Activated CD4-positive, alpha-beta T cell treated with anti-CD3 and anti-CD28 coated beads for 24 hours (primary cell): Measurements from ENCODE around the gene TDRD10.
"Not testable (repeated sequence)": the region's sequence is repeated elsewhere in the genome, so short reads cannot be mapped to it uniquely, and the experiment has no call there.

ENCODE experiments used
- DNase-seq, 2 donors: peaks; one replicate each; pipeline ENCODE4 v3.0.0-alpha.2; 2020; ENCODE audit warnings: low read depth in 2 of 2

The TDRD10 gene

DNA sequence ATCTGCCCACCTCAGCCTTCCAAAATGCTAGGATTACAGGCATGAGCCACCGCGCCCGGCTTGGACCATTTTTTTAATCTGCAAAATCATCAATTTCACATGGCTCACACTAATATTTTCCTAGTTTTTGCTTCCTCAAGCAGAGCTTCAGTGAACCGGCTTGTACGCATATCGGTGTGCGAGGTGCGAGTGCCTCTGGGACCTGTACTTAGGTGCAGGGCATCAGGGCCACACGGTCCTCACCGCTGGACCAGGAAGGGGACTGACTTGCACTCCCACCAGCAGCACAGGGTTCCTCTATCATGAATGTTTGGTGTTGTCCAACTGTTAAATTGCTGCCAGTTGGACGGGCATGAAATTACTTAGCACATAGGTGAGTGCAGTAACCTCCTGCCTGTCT is 15.6 kb downstream of the TDRD10 start:
- DNase-seq = no peak

DNA sequence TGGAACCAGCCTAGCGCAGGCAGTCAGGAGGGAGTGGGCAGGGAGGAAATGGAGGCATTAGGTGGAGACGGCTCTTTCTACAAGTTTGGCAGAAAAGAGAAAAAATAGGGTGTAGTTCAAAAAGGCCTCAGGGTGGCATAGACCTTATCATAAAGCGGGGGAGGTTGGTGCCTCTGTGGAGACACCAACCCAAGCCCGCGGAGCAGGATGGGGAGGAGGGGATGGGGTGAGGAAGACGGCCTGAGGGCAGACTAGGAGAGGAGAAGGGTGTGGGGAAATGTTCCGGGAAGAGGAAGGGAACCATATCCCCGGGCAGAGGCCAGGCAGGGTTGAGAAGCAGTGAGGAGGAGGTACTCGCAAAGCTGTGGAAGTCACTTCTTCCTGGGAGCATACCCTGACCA is 17.6 kb downstream of the TDRD10 start:
- no peak for DNase-seq

DNA sequence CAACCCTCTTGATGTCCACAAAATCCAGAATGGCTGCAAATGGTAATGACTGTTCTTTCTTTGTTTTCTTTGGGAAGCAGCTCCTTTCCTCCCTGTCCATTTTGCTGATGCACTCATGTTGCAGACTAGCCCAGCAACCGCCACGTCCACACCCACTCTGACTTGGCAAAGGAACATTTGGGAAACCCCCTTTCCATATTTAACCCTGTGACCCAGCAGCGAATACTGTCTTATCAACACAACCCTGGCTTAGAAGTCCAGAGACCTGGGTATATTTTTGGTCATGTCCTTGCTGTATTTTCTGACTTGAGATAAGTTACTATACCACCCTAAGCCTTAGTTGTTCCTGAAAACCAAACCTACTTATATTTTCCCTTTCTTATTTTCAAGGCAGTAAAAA is 18.3 kb downstream of the TDRD10 start:
- DNase-seq = no peak

DNA sequence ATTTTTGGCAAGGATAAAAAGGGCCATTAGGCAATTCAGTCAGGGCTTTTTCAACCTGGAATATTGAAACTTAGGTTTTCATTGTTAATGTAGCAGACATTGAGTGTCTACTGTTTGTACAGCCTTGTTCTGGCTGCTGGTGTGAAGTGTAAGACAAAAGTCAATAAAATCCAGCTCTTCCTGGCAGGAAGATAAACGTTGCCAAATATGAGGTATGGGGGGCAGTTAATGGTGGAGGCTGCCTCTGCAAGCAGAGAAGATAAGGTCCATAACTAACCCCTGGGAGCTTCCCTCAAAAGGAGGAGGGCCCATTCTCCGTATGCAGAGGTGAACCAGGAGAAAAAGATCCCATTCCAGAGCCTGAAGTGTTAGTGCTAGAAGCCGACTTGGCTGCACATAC is 19.7 kb downstream of the TDRD10 start:
- DNase-seq = no peak

DNA sequence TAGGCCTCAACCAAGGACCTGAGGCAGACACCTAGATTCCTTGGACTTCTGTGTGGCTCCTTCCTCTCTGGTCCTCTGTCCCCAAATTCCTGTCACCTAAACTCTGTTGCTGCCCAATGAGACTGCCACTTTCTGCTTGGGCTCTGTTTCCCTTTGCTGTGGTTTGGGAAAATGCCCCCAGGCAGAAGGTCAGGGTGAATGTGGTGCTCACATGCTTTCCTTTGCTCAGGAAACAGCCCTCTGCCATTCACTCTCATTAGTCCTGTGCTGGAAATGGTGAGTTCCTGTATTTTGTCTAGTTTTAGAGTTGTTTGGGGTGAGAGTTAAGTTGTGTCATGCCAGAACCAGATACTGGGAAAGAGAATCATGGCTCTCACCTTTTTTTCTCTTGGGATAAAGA is 22.9 kb downstream of the TDRD10 start:
- no peak for DNase-seq

DNA sequence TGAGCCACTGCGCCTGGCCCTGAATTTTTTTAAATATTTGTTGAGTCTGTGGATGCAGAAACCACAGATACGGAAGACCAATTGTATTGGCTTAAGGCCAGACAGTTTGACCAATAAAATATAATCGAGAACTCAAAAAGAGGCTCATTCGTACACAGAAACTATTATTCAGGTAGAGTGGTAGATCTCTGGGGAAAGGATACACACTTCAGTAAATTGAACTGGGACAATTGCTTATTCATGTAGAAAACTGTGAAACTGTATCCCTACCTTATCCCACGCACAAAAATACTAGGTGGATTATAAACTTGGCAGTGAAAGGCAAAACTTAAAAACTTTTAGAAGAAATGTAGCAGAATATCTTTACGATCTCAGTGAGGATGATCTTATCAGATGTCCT is 25.2 kb downstream of the TDRD10 start:
- DNase-seq = no peak

DNA sequence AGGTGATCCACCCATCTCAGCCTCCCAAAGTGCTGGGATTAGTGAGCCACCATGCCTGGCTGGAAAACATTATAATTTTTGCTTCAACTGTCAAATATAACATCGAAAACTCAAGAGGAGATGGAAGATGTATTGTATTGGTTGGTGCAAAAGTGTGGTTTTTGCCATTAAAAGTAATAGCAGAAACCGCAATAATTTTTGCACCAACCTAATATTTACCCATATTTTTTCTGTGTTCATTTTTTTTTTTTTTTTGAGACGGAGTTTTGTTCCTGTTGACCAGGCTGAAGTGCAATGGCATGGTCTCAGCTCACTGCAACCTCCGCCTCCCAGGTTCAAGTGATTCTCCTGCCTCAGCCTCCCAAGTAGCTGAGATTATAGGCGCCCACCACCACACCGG is 27.3 kb downstream of the TDRD10 start:
- no peak for DNase-seq

DNA sequence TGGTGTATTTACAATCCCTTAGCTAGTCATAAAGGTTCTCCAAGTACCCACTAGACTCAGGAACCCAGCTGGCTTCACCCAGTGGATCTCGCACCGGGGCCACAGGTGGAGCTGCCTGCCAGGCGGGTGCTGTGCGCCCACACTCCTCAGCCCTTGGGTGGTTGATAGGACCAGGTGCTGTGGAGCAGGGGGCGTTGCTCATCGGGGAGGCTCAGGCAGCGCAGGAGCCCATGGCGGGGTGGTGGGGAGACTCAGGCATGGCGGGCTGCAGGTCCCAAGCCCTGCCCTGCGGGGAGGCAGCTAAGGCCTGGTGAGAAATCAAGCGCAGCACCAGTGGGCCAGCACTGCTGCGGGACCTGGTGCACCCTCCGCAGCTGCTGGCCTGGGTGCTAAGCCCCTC is 29.9 kb downstream of the TDRD10 start:
- not testable (repeated sequence) for DNase-seq

DNA sequence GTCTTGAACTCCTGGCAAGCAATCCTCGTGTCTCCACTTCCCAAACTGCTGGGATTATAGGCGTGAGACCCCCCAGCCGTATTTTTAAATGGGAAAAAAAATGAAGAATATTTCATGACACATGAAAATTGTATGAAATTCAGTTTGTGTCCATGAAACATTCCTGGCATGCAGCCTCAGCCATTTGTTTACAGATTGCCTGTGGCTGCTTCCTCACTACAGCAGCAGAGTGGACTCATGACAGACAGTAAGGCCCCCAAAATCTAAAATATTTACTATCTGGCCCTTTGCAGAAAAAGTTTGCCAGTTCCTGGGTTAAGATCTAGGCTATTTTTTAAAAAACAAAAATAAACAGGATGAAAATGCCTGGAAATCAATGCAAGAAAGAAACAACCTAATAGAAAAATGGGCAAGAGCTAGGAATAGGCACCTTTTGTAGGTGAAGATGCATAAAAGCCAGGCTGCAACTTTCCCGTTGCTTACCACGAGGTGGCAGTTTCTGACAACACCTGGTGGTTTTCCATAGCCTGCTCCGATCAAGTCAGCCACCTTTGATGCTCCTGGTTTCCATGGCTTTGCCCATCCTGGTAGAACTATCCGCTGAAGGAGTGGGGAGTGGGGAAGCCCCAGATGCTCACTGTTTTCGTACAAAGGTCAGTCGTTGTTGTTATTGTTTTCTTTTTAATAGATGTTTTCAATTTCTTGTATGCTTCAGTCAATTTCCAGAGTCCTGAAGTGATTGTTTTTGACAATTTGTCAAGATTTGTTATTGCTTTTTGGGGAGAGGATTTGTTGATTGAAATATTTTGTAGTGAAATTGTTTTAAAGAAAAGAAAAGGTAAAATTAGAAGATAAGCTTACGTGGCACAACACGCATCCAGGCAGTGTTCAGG is 32.2 kb downstream of the TDRD10 start:
- DNase-seq = no peak

DNA sequence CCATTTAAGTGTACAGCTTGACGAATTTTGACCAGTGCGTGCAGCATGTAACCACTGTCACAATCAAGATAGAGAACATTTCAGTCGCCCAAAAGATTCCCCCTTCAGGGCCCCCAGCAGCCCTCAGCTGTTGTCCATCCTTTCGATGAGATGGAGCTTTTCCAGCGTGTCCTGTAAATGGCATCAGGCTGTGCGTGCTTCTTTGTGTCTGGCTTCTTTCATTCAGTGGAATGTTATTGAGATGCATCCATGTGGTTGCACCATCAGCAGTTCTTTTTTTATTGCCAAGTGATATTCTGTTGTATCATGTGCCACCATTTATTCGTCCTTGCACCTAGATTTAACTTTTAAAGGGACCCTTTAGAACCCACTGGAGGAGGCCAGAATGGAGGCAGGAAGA is 34.6 kb downstream of the TDRD10 start:
- DNase-seq = no peak

DNA sequence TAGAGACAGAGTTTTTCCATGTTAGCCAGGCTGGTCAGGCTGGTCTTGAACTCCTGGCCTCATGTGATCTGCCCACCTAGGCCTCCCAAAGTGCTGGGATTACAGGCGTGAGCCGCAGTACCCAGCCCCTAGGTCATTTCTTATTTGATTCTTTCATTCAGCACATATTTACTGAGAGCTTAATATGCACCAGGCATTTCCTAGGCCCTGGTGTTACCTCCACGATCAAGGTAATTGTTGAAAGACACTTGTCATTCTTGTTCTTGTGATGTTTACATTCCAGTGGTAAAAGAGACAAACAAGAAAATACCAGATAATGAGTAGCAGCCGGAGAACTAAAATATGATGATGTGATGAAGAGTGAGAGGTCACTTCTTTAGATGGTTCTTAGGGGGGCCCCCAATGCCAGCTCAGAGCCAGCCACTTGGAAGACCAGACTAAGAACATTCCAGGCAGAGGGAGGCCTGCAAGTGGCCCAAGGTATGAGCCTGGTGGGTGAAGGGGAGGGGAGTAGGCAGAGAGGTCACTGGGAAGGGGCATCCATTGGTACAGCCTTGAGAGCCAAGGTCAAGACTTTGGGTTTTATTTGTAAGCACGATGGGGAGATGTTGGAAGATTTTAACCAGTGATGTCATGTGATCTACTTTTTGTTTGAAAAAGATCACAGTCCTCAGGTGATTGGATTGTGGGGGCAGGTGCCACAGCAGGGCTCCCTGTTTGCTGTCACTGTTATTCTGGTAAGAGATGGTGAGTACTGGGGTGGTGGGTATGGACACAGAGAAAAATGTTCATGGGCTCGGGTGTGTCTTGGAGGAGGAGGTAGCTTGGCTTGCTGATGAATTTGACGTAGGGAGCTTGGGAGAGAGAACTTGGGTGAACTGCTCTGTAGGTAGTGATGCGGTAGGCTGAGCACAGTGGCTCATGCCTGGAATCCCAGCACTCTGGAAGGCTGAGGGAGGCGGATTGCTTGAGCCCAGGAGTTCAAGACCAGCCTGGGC is 37.8 kb downstream of the TDRD10 start:
- DNase-seq = no peak

DNA sequence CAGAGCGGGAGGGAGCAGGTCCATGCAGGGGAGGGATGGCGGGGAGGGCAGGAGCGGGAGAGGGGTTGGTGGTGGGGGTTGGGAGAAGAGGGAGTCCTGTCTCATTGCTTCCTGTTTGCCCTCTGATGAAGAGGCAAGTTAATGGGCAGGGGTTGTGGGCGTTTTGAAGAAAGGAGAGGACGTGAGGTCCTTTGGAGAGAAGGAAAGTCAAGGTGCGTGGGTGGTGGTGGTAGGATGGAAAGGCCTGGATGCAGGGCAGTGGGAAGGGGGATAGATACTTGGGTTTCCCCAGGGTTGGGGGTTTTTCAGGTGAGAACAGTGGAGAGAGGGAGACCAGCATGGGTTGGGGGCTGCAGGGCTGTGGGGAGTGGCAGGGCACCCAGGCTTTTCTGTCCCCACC is 39.2 kb downstream of the TDRD10 start:
- no peak for DNase-seq

DNA sequence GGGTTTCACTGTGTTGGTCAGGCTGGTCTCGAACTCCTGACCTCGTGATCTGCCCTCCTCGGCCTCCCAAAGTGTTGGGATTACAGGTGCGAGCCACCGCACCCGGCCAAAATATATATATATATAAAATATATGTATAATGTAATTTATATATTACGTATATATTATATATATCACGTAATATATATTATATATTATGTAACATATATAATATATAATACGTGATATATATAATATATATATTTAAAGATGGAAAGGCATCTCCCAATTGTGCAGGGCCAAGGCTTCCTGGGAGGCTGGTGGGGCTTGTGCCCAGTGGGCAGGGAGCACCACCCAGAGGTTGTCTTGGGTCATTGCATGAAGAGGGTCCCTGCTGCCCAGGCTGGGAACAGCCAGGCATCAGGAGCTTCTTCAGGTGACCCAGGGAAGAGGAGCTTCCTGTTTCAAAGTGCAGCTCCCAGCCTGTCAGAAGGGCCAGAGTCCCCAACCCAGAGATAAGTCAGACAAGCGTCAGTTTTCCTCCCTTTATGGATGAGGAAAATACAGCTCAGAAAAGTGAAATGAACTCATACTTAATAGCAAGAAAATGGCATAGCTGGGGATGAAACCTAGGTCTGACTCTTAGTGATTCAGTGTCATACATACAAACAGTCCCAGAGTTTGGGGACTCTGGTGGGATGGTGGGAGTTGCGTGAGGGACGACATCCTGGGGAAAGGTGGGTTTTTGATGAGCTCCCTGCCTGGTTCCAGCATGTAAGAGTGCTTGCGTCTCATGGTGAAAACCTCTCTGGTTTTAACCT is 44.4 kb downstream of the TDRD10 start:
- DNase-seq = peak; percentile 35 to 37

DNA sequence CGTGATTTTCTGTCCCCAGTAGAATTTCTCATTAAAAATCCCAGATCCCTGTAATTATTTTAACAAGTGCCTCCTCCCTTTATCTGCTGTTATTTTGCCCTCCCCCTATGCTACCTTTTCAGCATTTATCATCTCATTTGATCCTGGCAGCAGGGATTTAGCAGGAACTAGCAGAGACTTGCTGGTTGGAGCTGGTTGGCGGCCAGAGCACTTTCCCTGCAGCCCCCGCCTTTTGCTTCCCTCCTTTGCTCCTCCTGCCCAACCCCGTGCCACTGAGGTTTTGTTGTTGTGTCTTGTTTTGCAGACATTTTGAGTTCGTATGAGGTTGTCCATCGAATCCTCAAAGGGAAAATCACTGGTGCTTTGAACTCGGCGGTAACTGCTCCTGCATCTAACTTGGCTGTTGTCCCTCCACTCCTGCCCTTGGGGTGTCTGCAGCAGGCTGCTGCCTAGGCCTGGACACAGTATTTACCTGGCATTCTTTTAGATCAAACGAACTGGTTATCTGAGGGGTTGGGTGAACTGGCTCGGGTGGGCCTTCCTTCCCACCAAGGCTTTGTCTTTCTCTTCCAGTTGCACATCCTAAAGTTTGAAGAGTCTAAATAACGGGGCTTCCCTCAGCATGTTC is 45.2 kb downstream of the TDRD10 start:
- no peak for DNase-seq

DNA sequence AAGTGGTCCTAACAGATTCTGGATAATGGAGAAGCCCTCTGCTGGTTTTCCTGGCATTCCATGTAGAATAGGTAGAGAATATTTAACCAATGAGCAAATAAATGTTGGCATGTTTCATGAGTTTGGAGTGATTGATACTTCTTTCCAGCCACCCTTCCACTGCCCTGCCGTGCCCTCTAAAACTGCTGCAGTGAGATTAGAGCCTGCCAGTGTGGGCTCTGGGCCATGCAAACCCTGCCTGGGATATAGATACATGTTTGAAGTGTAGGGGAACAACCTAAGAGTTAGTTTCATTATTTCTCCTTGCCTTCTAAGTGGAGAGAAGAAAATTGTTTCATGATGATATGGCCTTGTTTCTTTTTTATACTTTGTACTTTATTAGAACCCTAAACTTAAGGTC is 46.0 kb downstream of the TDRD10 start:
- no peak for DNase-seq

DNA sequence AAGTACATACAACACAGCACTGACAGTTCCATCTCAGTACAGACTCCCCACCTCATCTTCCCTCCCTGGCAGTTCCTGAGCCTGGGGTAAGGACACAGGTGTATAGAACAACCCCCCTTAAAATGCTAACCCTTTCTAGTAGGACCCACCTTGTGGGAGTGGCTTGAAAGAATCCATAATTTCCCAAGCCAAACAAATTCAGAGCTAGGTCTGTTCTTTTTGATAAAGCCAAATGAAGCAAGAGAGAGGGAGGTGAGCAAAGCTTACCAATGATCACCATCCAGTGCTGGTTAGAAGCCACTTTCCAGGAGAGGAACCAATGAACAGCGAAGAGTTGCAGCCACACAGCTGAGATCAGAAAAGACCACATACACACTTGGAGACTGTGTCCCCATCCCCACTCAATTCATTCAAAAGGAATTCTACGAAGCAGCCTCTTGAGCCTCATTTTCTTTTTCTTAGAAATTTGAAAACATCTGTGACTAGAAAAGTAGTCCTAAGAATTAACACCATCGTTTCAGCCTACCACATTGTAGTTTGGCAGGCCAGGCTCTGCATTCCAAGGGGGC is 47.3 kb downstream of the TDRD10 start:
- no peak for DNase-seq

DNA sequence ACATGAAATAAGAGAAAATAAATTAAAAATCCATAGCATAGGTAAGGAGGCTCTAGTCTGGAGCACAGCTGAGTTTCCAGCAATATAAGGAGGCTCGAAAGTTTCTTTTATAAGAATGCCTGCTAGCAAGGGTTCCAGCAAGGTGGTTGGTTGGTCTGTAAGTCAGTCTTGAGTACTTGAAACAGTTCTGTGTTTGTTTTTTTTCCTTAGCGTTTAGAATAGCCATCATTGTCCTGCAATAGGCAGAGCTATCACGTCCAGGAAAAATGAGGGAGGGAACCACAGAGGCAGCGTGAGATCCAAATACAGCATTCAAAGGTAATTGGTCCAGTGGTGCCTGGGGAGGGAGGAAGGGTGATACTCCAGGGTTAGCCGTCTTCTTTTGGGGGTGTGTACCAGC is 48.1 kb downstream of the TDRD10 start:
- no peak for DNase-seq

DNA sequence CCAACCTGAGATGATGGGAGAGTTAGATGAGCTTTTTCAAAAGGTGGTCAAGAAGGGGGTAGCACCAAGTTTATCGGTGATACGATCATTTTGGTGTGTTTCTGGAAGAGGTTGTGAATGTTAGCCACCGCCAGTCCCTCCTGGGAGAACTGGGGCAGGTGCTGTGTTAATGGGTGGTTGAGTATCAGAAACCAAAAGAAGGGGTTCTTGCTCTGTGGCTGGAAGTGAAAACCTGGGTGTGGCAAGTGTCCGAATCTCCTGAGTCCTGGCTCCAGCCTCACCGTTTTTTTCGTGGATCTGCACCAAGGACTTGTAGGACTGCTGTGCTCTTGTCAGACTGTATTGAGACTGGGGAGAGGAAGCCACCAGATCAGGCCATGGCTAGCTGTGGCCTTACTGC is 48.6 kb downstream of the TDRD10 start:
- DNase-seq = no peak

DNA sequence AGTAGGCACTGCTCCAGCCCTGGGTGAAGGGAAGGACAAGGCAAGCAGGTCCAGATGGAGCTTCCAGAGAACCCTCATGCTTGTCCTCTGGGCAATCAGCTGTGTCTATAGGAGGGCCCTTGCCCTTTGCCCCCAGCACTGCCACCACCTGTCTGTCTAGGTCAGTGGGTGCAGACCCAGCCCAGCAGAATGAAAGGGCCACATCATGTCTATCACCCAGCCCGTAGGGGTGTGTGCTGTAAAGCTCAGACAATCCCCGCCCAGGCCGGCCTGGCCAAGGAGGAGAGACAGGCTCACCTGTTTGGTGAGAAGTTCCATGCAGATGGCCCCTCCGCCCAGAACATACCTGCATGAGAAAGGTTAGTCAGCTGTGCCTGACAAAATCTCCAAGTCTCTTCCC is 49.5 kb downstream of the TDRD10 start:
- DNase-seq = no peak

DNA sequence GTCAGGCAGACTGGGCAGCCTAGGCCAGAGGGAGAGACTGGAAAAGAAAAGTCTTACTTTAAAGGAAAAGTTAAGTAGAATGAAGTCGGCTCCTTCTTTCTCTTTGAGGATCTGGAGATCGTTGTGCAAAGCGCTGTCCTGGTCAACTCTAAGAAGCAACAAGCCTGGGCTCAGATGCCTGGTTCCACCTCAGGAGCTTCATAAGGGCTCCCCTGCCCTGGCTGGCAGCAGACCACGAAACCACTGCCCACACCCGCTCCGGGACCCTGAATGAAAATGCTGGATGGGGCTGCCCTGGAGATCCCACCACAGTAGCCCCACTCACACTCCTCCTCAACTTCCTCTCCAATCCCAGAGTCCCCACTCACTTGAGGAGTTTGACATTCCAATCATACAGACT is 50.0 kb downstream of the TDRD10 start:
- no peak for DNase-seq
